H1 (cell line): ENCODE measurements around the gene ARHGEF4. TPM values are rescaled to one million over a fixed set of nuclear protein-coding genes. Genes with fewer than 3 reads are reported as not detected.

Experiments
- ASH2L ChIP-seq: fragments of 200-600, 300-600 bp; sonication (generic); IDR thresholded peaks from one replicate; pipeline ENCODE4 v1.7.1; 2017; ENCODE audit warnings: low read length
- YY1 ChIP-seq: IDR thresholded peaks from 2 replicates; pipeline ENCODE4 v1.6.1; 2011; ENCODE audit warnings: low read depth, mild to moderate bottlenecking, low read length
- polyA plus RNA-seq, 7 experiments: library from polyadenylated mRNA; depleted of rRNA in 3 of 7; stranded (reverse) in 5 of 7; unstranded in 2 of 7; fragments of >200 nt in 5 of 7; fragments of 200-250 nt in 2 of 7; gene quantifications; 1 replicate in 5 of 7; 2 replicates in 1 of 7; 4 replicates in 1 of 7; pipeline versions ENCODE4 v1.2.1 to v1.2.3, GENCODE V29; 2011 to 2013; ENCODE audit warnings: missing spikeins in 2 of 7, mixed read lengths in 2 of 7
- total RNA-seq: library from RNA; stranded (reverse); fragmentation: NEBNext Ultra II Directional; extraction: Animal tissue kit (Norgen Biotek cat#: 25700); gene quantifications from 2 replicates; pipeline ENCODE4 v1.2.1, GENCODE V29; 2021

ARHGEF4 gene
- total and polyA plus RNA-seq, 2 of the 8 experiments (the other 6 are each of a cell fraction or from before 2014, with no cell fraction given): 10.6 to 14.6 TPM

DNA sequence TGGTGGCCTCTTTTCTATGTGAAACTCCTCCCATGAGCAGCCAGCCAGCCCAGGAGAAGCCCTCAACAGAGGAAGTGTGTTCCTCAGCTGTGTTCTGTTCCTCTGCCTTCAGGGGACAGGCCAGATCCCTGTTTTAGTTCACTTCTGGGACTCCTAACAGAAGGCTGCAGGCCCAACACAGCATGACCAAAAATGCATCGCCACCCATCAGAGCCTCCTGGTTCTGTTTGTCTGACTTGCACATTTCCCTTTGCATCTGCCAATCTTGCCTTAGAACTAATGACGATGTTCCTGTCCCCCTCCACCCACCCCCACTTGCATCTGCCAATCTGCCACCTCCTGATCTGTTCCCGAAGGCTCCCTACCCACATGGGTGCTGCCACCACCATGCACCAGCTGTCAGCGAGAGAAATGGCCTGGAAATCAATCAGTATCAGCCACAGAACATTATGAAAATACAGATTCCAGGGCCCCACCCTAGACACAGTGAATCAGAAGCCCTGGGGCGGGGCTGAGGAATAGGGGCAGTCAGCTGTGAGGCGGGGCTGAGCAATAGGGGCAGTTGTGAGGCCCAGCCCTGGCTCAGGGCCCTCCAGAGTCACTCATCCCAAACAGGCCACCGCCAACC lies 205.5 kb downstream of the ARHGEF4 start (continued):
- TF ChIP-seq ASH2L (no peak), YY1 (no peak)
